ENCODE results near the gene SGSM1.

Gene SGSM1

GRCh38 chr22:24847490-24847889, 41.5 kb downstream of the SGSM1 start:
- DNase-seq (ENCODE audit: low spot score), result no peak
- no peaks in the 10 kb centered on the region for H3K27me3 ChIP-seq (ENCODE audit: insufficient read depth, poor library complexity, severe bottlenecking)
- no peak overlapping the region for H3K27ac ChIP-seq (ENCODE audit: poor library complexity, severe bottlenecking)
- no peaks in the 10 kb centered on the region for H3K9me3 ChIP-seq (ENCODE audit: severe bottlenecking)
- no peak for ATAC-seq (ENCODE audit: low read depth)
- no peaks in the 10 kb centered on the region for H3K36me3 ChIP-seq (ENCODE audit: low read depth)
- no peak overlapping the region for H3K4me3 ChIP-seq (ENCODE audit: severe bottlenecking)
- TF ChIP-seq CTCF (IDR thresholded peaks at IDR 0.05; ENCODE audit: poor library complexity, severe bottlenecking), result no peak
- no peaks in the 10 kb centered on the region for H3K4me1 ChIP-seq (ENCODE audit: insufficient read depth, poor library complexity, severe bottlenecking)

GRCh38 chr22:24848559-24849168, 42.7 kb downstream of the SGSM1 start:
- H3K4me1 ChIP-seq (ENCODE audit: insufficient read depth, poor library complexity, severe bottlenecking), result no peaks in the 10 kb centered on the region
- H3K27ac ChIP-seq (ENCODE audit: poor library complexity, severe bottlenecking), result no peak overlapping the region
- H3K36me3 ChIP-seq (ENCODE audit: low read depth), result no peaks in the 10 kb centered on the region
- no peak for TF ChIP-seq CTCF (IDR thresholded peaks at IDR 0.05; ENCODE audit: poor library complexity, severe bottlenecking)
- no peaks in the 10 kb centered on the region for H3K27me3 ChIP-seq (ENCODE audit: insufficient read depth, poor library complexity, severe bottlenecking)
- DNase-seq (ENCODE audit: low spot score), result no peak
- ATAC-seq (ENCODE audit: low read depth), result no peak
- no peak overlapping the region for H3K4me3 ChIP-seq (ENCODE audit: severe bottlenecking)
- H3K9me3 ChIP-seq (ENCODE audit: severe bottlenecking), result no peaks in the 10 kb centered on the region

GRCh38 chr22:24855794-24856193, 49.8 kb downstream of the SGSM1 start:
- Histone ChIP-seq H3K4me1 (ENCODE audit: insufficient read depth, poor library complexity, severe bottlenecking) (no peaks in the 10 kb centered on the region), H3K9me3 (ENCODE audit: severe bottlenecking) (no peaks in the 10 kb centered on the region), H3K27ac (ENCODE audit: poor library complexity, severe bottlenecking) (no peak overlapping the region), H3K36me3 (ENCODE audit: low read depth) (no peaks in the 10 kb centered on the region), H3K4me3 (ENCODE audit: severe bottlenecking) (no peak overlapping the region), H3K27me3 (ENCODE audit: insufficient read depth, poor library complexity, severe bottlenecking) (no peaks in the 10 kb centered on the region)
- TF ChIP-seq CTCF (IDR thresholded peaks at IDR 0.05; ENCODE audit: poor library complexity, severe bottlenecking), result no peak
- ATAC-seq (ENCODE audit: low read depth) (no peak), DNase-seq (ENCODE audit: low spot score) (no peak)

- no peak for TF ChIP-seq CTCF (IDR thresholded peaks at IDR 0.05; ENCODE audit: poor library complexity, severe bottlenecking)
- H3K27ac ChIP-seq (ENCODE audit: poor library complexity, severe bottlenecking), result no peak overlapping the region
- H3K4me1 ChIP-seq (ENCODE audit: insufficient read depth, poor library complexity, severe bottlenecking), result no peaks in the 10 kb centered on the region
- DNase-seq (ENCODE audit: low spot score) (no peak), ATAC-seq (ENCODE audit: low read depth) (no peak)
- H3K9me3 ChIP-seq (ENCODE audit: severe bottlenecking), result no peaks in the 10 kb centered on the region
- no peaks in the 10 kb centered on the region for H3K36me3 ChIP-seq (ENCODE audit: low read depth)
- H3K4me3 ChIP-seq (ENCODE audit: severe bottlenecking), result no peak overlapping the region
- H3K27me3 ChIP-seq (ENCODE audit: insufficient read depth, poor library complexity, severe bottlenecking), result no peaks in the 10 kb centered on the region
These were observed 51.6 kb downstream of the SGSM1 start for GRCh38 chr22:24857576-24857975.

GRCh38 chr22:24859587-24859986, 53.6 kb downstream of the SGSM1 start:
- Histone ChIP-seq H3K9me3 (ENCODE audit: severe bottlenecking) (no peaks in the 10 kb centered on the region), H3K4me3 (ENCODE audit: severe bottlenecking) (no peak overlapping the region), H3K4me1 (ENCODE audit: insufficient read depth, poor library complexity, severe bottlenecking) (no peaks in the 10 kb centered on the region), H3K27me3 (ENCODE audit: insufficient read depth, poor library complexity, severe bottlenecking) (no peaks in the 10 kb centered on the region), H3K36me3 (ENCODE audit: low read depth) (no peaks in the 10 kb centered on the region), H3K27ac (ENCODE audit: poor library complexity, severe bottlenecking) (no peak overlapping the region)
- ATAC-seq (ENCODE audit: low read depth) (no peak), DNase-seq (ENCODE audit: low spot score) (no peak)
- TF ChIP-seq CTCF (IDR thresholded peaks at IDR 0.05; ENCODE audit: poor library complexity, severe bottlenecking), result no peak
